ENCODE data around the gene LRRFIP1. TPM values are rescaled to one million over a fixed set of nuclear protein-coding genes. Genes with fewer than 3 reads are reported as not detected.
"Not testable (repeated sequence)": the region's sequence is repeated elsewhere in the genome, so short reads cannot be mapped to it uniquely, and the experiment has no call there.

The LRRFIP1 gene
- total RNA-seq, 6 experiments from 2014 or later: 29.4 to 56.3 (median 49.7) TPM

DNA sequence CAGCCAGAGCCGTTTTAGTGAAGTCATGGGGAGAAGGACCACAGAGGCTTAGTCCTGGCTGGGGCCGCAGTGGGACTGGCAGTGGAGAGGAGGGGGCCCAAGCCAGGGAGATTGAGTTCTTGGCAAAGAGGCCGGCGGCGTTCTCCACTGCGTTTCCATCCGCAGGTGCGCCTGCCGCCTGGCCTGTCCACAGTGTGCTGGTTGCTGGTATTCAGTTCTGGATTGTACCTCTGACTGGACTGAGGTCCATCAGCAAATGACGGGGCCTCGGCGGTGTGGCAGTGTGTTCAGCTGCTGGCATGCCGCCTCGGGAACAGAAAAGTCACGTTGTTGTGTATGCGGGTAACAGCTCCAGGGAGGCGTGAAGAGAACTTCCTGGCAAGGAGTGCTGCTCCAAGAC lies 36.8 kb downstream of the LRRFIP1 start:
- no peaks in the 10 kb centered on the region for H3K9me3 ChIP-seq
- H3K27me3 ChIP-seq: no peaks in the 10 kb centered on the region
- H3K27ac ChIP-seq: no peak overlapping the region
- H3K4me3 ChIP-seq: no peak overlapping the region
- H3K4me1 ChIP-seq: peaks cover 0 to 16% (median 2%) of the 10 kb centered on the region in 4 donors
- intact Hi-C loops (cut with DNase I): no loop called here
- TF ChIP-seq, protein P1, sequence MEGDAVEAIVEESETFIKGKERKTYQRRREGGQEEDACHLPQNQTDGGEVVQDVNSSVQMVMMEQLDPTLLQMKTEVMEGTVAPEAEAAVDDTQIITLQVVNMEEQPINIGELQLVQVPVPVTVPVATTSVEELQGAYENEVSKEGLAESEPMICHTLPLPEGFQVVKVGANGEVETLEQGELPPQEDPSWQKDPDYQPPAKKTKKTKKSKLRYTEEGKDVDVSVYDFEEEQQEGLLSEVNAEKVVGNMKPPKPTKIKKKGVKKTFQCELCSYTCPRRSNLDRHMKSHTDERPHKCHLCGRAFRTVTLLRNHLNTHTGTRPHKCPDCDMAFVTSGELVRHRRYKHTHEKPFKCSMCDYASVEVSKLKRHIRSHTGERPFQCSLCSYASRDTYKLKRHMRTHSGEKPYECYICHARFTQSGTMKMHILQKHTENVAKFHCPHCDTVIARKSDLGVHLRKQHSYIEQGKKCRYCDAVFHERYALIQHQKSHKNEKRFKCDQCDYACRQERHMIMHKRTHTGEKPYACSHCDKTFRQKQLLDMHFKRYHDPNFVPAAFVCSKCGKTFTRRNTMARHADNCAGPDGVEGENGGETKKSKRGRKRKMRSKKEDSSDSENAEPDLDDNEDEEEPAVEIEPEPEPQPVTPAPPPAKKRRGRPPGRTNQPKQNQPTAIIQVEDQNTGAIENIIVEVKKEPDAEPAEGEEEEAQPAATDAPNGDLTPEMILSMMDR (IDR thresholded peaks at IDR 0.05): no peak
- no peak for TF ChIP-seq POLR2A (IDR thresholded peaks at IDR 0.05)
- ATAC-seq (no peak), DNase-seq (no peak)
- no peaks in the 10 kb centered on the region for H3K36me3 ChIP-seq
- 96% methylated on average over 5 of the region's 17 CpGs for WGBS (ENCODE audit: insufficient coverage, low coverage, low lambda C conversion rate, missing lambda C conversion rate)

DNA sequence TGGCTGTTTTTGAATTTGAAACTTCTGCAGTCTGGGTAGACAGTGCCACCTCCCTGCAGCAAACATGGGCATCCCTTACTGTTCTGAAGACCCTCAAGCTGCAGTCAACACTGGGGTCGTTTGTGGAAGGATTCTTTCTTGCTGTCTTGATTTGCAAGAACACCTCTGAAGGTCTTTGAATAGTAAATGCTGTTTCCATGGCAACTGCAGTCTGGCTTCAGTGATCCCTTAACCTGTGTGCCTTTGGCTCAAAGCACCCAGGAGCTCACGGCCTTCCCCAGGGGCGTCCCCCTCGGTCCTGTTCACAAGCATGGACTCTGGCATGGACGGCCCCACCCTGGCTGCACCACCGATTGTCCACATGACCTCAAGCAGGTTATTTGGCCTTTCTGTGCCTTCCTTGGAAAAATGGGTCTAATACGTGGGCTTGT lies 38.3 kb downstream of the LRRFIP1 start:
- no peak overlapping the region for H3K4me3 ChIP-seq
- no peaks in the 10 kb centered on the region for H3K36me3 ChIP-seq
- 10% methylated on average over 3 of the region's 7 CpGs for WGBS (ENCODE audit: insufficient coverage, low coverage, low lambda C conversion rate, missing lambda C conversion rate)
- H3K4me1 ChIP-seq: peaks cover 0 to 25% (median 8%) of the 10 kb centered on the region in 4 donors
- no peaks in the 10 kb centered on the region for H3K9me3 ChIP-seq
- intact Hi-C loops (cut with DNase I): no loop called here
- no peak for DNase-seq
- TF ChIP-seq, protein P1 (IDR thresholded peaks at IDR 0.05): no peak
- no peak for TF ChIP-seq POLR2A (IDR thresholded peaks at IDR 0.05)
- H3K27ac ChIP-seq: no peak overlapping the region
- ATAC-seq: no peak
- no peaks in the 10 kb centered on the region for H3K27me3 ChIP-seq

DNA sequence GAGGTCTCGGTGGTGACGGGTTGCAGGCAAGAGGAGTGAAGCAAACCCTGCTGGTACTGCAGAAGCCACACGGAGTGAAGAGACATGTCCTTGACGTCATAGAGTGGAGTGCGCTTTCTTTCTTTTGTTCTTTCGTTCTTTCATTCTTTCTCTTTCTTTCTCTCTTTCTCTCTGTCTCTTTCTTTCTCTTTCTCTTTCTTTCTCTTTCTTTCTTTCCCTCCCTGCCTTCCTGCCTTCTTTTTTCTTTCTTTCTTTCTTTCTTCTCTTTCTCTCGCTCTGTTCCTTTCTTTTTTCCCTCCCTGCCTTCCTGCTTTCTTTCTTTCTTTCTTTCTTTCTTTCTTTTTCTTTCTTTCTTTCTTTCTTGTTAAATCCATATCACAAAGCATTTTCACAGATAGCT lies 39.2 kb downstream of the LRRFIP1 start:
- TF ChIP-seq POLR2A (IDR thresholded peaks at IDR 0.05): no peak
- TF ChIP-seq, protein P1 (IDR thresholded peaks at IDR 0.05): no peak
- Histone ChIP-seq H3K36me3 (no peaks in the 10 kb centered on the region), H3K27ac (no peak overlapping the region), H3K4me3 (no peak overlapping the region), H3K9me3 (no peaks in the 10 kb centered on the region), H3K4me1 (peaks cover 0 to 25% (median 8%) of the 10 kb centered on the region in 4 donors), H3K27me3 (no peaks in the 10 kb centered on the region)
- WGBS (ENCODE audit: insufficient coverage, low coverage, low lambda C conversion rate, missing lambda C conversion rate): 86% methylated on average over 6 of the region's 7 CpGs
- intact Hi-C loops (cut with DNase I): no loop called here
- no peak for ATAC-seq
- DNase-seq: no peak

DNA sequence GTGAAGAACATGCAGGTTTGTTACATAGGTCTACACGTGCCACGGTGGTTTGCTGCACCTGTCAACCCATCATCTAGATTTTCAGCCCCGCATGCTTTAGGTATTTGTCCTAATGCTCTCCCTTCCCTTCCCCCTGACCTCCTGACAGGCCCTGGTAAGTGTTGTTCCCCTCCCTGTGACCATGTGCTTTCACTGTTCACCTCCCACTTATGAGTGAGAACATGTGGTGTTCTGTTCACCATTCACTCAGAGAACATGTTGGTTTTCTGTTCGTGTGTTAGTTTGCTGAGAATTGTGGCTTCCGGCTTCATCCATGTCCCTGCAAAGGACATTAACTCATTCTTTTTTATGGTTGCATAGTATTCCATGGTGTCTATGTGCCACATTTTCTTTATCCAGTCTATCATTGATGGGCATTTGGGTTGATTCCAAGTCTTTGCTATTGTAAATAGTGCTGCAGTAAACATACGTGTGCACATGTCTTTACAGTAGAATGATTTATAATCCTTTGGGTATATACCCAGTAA lies 39.7 kb downstream of the LRRFIP1 start:
- H3K27ac ChIP-seq; ATAC-seq; H3K36me3 ChIP-seq; H3K27me3 ChIP-seq; intact Hi-C loops (cut with DNase I); DNase-seq; H3K4me3 ChIP-seq; H3K9me3 ChIP-seq: not testable (repeated sequence)
- WGBS (ENCODE audit: insufficient coverage, low coverage, low lambda C conversion rate, missing lambda C conversion rate): 92% methylated on average over 6 of the region's 6 CpGs
- peaks cover 0 to 25% (median 8%) of the 10 kb centered on the region in 4 donors for H3K4me1 ChIP-seq

DNA sequence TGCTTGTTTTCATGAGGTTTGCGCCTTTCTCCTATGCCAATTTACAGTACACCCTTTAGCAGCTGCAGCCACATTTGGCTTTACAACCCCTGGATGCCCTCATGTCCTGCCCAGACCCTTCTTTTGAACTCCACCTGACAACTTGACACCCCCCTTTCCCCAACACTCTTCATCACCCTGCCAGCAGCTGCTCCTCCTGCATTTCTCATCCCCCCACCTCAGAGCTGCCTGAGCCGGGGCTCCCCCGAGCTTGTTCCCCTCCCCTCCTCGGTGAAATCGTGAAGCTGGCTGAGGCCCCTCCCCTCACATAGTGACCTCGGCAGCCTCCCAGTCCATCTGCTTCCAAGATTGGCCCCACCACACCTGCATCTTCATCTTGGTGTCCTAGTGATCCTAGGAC lies 40.5 kb downstream of the LRRFIP1 start:
- Histone ChIP-seq H3K4me1 (peaks cover 0 to 27% (median 10%) of the 10 kb centered on the region in 4 donors), H3K27ac (no peak overlapping the region), H3K27me3 (no peaks in the 10 kb centered on the region), H3K36me3 (no peaks in the 10 kb centered on the region), H3K4me3 (no peak overlapping the region), H3K9me3 (no peaks in the 10 kb centered on the region)
- intact Hi-C loops (cut with DNase I): no loop called here
- ATAC-seq (no peak), DNase-seq (no peak)
- WGBS (ENCODE audit: insufficient coverage, low coverage, low lambda C conversion rate, missing lambda C conversion rate): 100% methylated on average over 2 of the region's 6 CpGs
- TF ChIP-seq, protein P1 (IDR thresholded peaks at IDR 0.05): no peak
- TF ChIP-seq POLR2A (IDR thresholded peaks at IDR 0.05): no peak
